Gastrocnemius medialis (tissue), 4 donors: ENCODE measurements around the gene HDAC7. TPM values are rescaled to one million over a fixed set of nuclear protein-coding genes. Genes with fewer than 3 reads are reported as not detected.

ENCODE experiments used
- ATAC-seq, 2 donors: fragments of 150-250 bp; one replicate each; pipeline ENCODE4 v1.9.1; 2016
- DNase-seq, 2 donors: peaks; one replicate each; pipeline ENCODE4 v3.0.0-alpha.2; 2019
- H3K27ac ChIP-seq, 4 donors: fragments of 200-600 bp; sonication (generic); 1 replicate in 1 of 4; 2 replicates in 3 of 4; pipeline ENCODE4 v1.5.1; 2016 to 2018; ENCODE audit warnings: mild to moderate bottlenecking in 2 of 4, moderate library complexity in 1 of 4
- H3K27me3 ChIP-seq, 3 donors: fragments of 200-600 bp; sonication (generic) in 2 of 3; 1 replicate in 1 of 3; 2 replicates in 2 of 3; pipeline versions ENCODE4 v1.5.1 to v1.6.0; 2016 to 2019; ENCODE audit warnings: mild to moderate bottlenecking in 1 of 3, moderate library complexity in 1 of 3
- H3K36me3 ChIP-seq, 2 donors: fragments of 200-600 bp; sonication (generic) in 1 of 2; one replicate each; pipeline ENCODE4 v1.5.1; 2017 to 2018
- H3K4me1 ChIP-seq, 2 donors: fragments of 200-600 bp; sonication (generic) in 1 of 2; one replicate each; pipeline ENCODE4 v1.5.1; 2016 to 2017; ENCODE audit warnings: mild to moderate bottlenecking in 2 of 2
- H3K4me3 ChIP-seq, 4 donors: fragments of 200-600 bp; sonication (generic) in 3 of 4; 1 replicate in 1 of 4; 2 replicates in 3 of 4; pipeline ENCODE4 v1.5.1; 2016 to 2019; ENCODE audit warnings: mild to moderate bottlenecking in 2 of 4
- H3K9me3 ChIP-seq, 3 donors: fragments of 200-600 bp; sonication (generic) in 2 of 3; 1 replicate in 1 of 3; 2 replicates in 2 of 3; pipeline ENCODE4 v1.5.1; 2016 to 2019
- CTCF ChIP-seq, 5 experiments: fragments of 450-650 bp in 3 of 5; fragments of 200-600 bp in 2 of 5; sonication (generic) in 2 of 5; IDR thresholded peaks in 4 of 5; conservative IDR thresholded peaks in 1 of 5; 1 replicate in 4 of 5; 2 replicates in 1 of 5; pipeline ENCODE4 v1.5.1; 2016 to 2019; ENCODE audit warnings: antibody characterized with exemption in 5 of 5, mild to moderate bottlenecking in 3 of 5, moderate library complexity in 3 of 5
- POLR2A ChIP-seq, 2 donors: fragments of 450-650 bp; IDR thresholded peaks; one replicate each; pipeline ENCODE4 v1.6.1; 2017; ENCODE audit warnings: antibody characterized with exemption in 2 of 2, mild to moderate bottlenecking in 2 of 2, moderate library complexity in 2 of 2
- in situ Hi-C, 4 donors: fragments of 200-750 bp; cut with MboI; loops; one replicate each; pipeline versions ENCODE4 v1.15.0 to v1.8.0; 2017; ENCODE audit warnings: low sequenced_read_pairs in 4 of 4
- intact Hi-C: fragments of 100-400 bp; cut with DNase I; formaldehyde crosslinking; loops from one replicate; pipeline ENCODE4 v1.15.1; 2023; ENCODE audit warnings: low total_unique reads
- total RNA-seq, 4 donors: library from RNA; depleted of rRNA; stranded (reverse); fragments of >200 nt; gene quantifications; one replicate each; pipeline versions ENCODE4 v1.1.0 to v1.2.3, GENCODE V29; 2016

The HDAC7 gene
- total RNA-seq, 4 donors from 2014 or later = 12.2 to 27.1 (median 17.0) TPM

- H3K4me3 ChIP-seq = no peak overlapping the region
- no peaks in the 10 kb centered on the region for H3K9me3 ChIP-seq
- peak; percentile 64 to 69 for ATAC-seq
- H3K27me3 ChIP-seq = no peaks in the 10 kb centered on the region
- in situ Hi-C loops = no loop called here
- H3K27ac ChIP-seq = peak overlapping the region; percentile 49 to 64 (median 55)
- intact Hi-C loops = no loop called here
- peaks cover 0 to 92% of the 10 kb centered on the region in 2 donors for H3K36me3 ChIP-seq
- no peak for TF ChIP-seq POLR2A (IDR thresholded peaks at IDR 0.05)
- no peak for TF ChIP-seq CTCF (IDR thresholded peaks at IDR 0.05 in 4 of 5, conservative IDR thresholded peaks at IDR 0.05 in 1 of 5)
- DNase-seq = no peak
- H3K4me1 ChIP-seq = peaks cover 13 to 27% of the 10 kb centered on the region in 2 donors
These were observed 26.6 kb downstream of the HDAC7 start for GRCh38 chr12:47793015-47793681.

- DNase-seq (no peak), ATAC-seq (no peak)
- intact Hi-C loops = no loop called here
- Histone ChIP-seq H3K4me3 (no peak overlapping the region), H3K27ac (no peak overlapping the region), H3K36me3 (peaks cover 0 to 94% of the 10 kb centered on the region in 2 donors), H3K4me1 (peaks cover 13 to 21% of the 10 kb centered on the region in 2 donors), H3K27me3 (no peaks in the 10 kb centered on the region), H3K9me3 (no peaks in the 10 kb centered on the region)
- in situ Hi-C loops = no loop called here
- no peak for TF ChIP-seq POLR2A (IDR thresholded peaks at IDR 0.05)
- TF ChIP-seq CTCF (IDR thresholded peaks at IDR 0.05 in 4 of 5, conservative IDR thresholded peaks at IDR 0.05 in 1 of 5) = no peak
These were observed 27.8 kb downstream of the HDAC7 start for GRCh38 chr12:47791874-47792273.

- no peak for DNase-seq
These were observed 28.4 kb downstream of the HDAC7 start for GRCh38 chr12:47791351-47791746.

GRCh38 chr12:47790676-47791350 lies 28.9 kb downstream of the HDAC7 start:
- Histone ChIP-seq H3K4me3 (no peak overlapping the region), H3K27me3 (no peaks in the 10 kb centered on the region), H3K36me3 (peaks cover 0 to 94% of the 10 kb centered on the region in 2 donors), H3K27ac (no peak overlapping the region), H3K4me1 (peaks cover 13 to 21% of the 10 kb centered on the region in 2 donors), H3K9me3 (no peaks in the 10 kb centered on the region)
- ATAC-seq (no peak), DNase-seq (no peak)
- in situ Hi-C loops (no loop called here), intact Hi-C loops (no loop called here)
- TF ChIP-seq CTCF (IDR thresholded peaks at IDR 0.05 in 4 of 5, conservative IDR thresholded peaks at IDR 0.05 in 1 of 5) = no peak
- no peak for TF ChIP-seq POLR2A (IDR thresholded peaks at IDR 0.05)

More at GRCh38 chr12:47791351-47791746, 28.4 kb downstream of the HDAC7 start:
- Histone ChIP-seq H3K27ac (no peak overlapping the region), H3K27me3 (no peaks in the 10 kb centered on the region), H3K4me3 (no peak overlapping the region), H3K9me3 (no peaks in the 10 kb centered on the region), H3K36me3 (peaks cover 0 to 94% of the 10 kb centered on the region in 2 donors), H3K4me1 (peaks cover 13 to 21% of the 10 kb centered on the region in 2 donors)
- in situ Hi-C loops (no loop called here), intact Hi-C loops (no loop called here)
- ATAC-seq = no peak
- TF ChIP-seq POLR2A (IDR thresholded peaks at IDR 0.05) = no peak
- TF ChIP-seq CTCF (IDR thresholded peaks at IDR 0.05 in 4 of 5, conservative IDR thresholded peaks at IDR 0.05 in 1 of 5) = no peak
